DOHH2 (cell line): ENCODE data around the gene SMAP1.
A peak's percentile ranks its signal among the peaks of the same experiment; 100 is the strongest.

Experiments
- CTCF ChIP-seq: fragments of 200-600 bp; sonication (generic); IDR thresholded peaks from one replicate; pipeline ENCODE4 v1.5.1; 2014; ENCODE audit warnings: antibody characterized with exemption, mild to moderate bottlenecking, low read depth, low read length; ENCODE audit not compliant: poor library complexity, severe bottlenecking
- EZH2phosphoT487 ChIP-seq: fragments of 200-600 bp; sonication (generic); IDR thresholded peaks from 2 replicates; pipeline ENCODE4 v1.6.1; 2017; ENCODE audit warnings: borderline replicate concordance, mild to moderate bottlenecking, antibody characterized with exemption, low read length, moderate library complexity, mixed read lengths

GRCh38 chr6:70884074-70884983, 216.6 kb downstream of the SMAP1 start:
- peak; percentile 90 for TF ChIP-seq CTCF
- TF ChIP-seq EZH2phosphoT487: no peak
